ENCODE measurements around the gene TIMP4.

The TIMP4 gene

DNA sequence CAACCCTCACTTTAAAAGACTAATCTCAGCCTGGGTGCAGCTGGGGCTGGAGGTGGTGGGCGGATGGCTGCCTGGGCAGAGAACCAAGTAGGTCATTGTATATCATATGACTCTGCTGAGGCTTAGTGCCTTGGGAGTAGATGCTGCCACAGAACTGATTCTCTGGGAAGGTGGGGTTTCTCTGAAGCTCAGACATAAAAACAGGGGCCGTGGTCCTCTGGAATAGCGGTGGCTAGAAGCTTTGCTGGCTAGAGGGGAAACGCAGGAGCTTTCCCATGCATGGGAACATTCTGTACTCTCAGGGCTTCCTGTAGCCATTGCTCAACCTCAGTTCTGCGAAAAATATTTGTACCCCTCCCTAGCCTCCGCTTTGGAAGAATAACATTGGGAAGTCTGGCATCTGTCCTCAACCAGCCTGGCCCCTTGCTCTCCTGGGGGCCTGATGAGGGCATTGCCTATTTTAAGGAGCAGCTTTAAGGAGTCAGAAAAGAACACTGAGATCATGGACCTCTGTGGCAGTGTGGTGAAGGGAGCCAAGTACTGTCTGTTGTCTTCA is 14.7 kb downstream of the TIMP4 start:
- H3K4me3 ChIP-seq (replicated peaks; ENCODE audit: low read depth, low read length), result no peak overlapping the region
- TF ChIP-seq, protein P1, sequence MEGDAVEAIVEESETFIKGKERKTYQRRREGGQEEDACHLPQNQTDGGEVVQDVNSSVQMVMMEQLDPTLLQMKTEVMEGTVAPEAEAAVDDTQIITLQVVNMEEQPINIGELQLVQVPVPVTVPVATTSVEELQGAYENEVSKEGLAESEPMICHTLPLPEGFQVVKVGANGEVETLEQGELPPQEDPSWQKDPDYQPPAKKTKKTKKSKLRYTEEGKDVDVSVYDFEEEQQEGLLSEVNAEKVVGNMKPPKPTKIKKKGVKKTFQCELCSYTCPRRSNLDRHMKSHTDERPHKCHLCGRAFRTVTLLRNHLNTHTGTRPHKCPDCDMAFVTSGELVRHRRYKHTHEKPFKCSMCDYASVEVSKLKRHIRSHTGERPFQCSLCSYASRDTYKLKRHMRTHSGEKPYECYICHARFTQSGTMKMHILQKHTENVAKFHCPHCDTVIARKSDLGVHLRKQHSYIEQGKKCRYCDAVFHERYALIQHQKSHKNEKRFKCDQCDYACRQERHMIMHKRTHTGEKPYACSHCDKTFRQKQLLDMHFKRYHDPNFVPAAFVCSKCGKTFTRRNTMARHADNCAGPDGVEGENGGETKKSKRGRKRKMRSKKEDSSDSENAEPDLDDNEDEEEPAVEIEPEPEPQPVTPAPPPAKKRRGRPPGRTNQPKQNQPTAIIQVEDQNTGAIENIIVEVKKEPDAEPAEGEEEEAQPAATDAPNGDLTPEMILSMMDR (IDR thresholded peaks at IDR 0.05; ENCODE audit: low read depth, low read length, missing control alignments), result no peak
- DNase-seq (ENCODE audit: extremely low read depth, low read depth), result no peak

DNA sequence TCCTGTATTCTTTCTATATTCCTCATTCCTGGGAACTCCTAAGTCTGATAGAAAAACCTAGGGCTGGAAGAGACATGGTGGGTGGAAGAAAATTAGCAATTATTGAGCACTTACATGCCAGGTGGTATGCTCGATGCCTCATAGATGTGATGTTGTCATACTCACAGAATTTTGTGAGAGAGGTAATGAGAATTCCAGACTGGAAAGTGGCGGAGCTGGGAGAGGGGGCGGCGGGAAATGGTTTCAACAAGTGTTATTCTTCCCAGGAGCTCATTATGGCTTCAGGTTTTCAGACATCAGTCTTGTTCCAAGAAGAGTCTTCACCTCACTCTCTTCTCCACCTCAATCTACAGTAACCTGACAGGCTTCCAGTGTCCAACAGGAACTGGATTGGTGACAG is 16.2 kb downstream of the TIMP4 start:
- TF ChIP-seq, protein P1 (IDR thresholded peaks at IDR 0.05; ENCODE audit: low read depth, low read length, missing control alignments), result no peak
- no peak overlapping the region for H3K4me3 ChIP-seq (replicated peaks; ENCODE audit: low read depth, low read length)
- DNase-seq (ENCODE audit: extremely low read depth, low read depth), result no peak

DNA sequence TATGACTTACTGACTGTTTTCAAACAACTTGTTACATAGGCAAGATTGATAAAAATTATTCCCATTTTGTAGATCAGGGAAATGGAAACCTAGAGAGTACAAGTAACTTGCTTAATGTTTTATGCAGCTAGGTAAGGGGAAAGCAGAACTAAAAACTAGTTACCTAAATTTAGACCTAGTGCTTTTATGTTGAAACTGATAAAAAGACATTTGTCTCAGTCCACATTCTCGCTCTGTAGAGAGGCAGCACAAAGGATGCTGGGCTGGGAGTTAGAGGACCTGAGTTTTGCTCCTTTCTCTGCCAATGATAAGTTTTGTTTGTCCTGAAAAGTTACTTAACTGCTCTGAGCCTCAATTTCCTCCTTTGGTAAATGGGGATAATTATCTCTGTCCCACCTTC is 17.4 kb downstream of the TIMP4 start:
- no peak for DNase-seq (ENCODE audit: extremely low read depth, low read depth)
- TF ChIP-seq, protein P1 (IDR thresholded peaks at IDR 0.05; ENCODE audit: low read depth, low read length, missing control alignments), result no peak
- H3K4me3 ChIP-seq (replicated peaks; ENCODE audit: low read depth, low read length), result no peak overlapping the region

DNA sequence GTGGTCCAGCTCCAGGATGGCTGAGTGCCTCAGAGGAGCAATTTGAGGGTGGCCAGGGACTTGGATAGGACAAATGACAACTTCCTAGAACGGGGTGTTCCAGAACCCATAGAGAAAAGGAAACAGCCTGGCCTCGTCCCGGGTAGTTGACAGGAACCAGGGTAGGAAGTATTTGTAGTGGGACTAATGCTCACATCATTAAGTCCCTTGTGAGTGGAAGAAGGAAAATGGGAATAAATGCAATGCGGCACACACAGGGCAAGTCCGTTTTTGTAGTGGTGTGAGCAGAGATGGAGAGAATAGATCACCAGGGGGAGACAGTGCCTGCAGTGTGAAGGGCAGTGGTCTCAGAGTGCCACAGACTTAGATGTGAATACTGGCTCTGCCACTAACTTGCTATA is 19.6 kb downstream of the TIMP4 start:
- DNase-seq (ENCODE audit: extremely low read depth, low read depth), result no peak
- TF ChIP-seq, protein P1 (IDR thresholded peaks at IDR 0.05; ENCODE audit: low read depth, low read length, missing control alignments), result peak; percentile 74
- H3K4me3 ChIP-seq (replicated peaks; ENCODE audit: low read depth, low read length), result no peak overlapping the region

- no peak overlapping the region for H3K4me3 ChIP-seq (replicated peaks; ENCODE audit: low read depth, low read length)
- no peak for DNase-seq (ENCODE audit: extremely low read depth, low read depth)
- TF ChIP-seq, protein P1 (IDR thresholded peaks at IDR 0.05; ENCODE audit: low read depth, low read length, missing control alignments), result peak; percentile 44
Measured at GRCh38 chr3:12138044-12138443, 20.7 kb downstream of the TIMP4 start.

DNA sequence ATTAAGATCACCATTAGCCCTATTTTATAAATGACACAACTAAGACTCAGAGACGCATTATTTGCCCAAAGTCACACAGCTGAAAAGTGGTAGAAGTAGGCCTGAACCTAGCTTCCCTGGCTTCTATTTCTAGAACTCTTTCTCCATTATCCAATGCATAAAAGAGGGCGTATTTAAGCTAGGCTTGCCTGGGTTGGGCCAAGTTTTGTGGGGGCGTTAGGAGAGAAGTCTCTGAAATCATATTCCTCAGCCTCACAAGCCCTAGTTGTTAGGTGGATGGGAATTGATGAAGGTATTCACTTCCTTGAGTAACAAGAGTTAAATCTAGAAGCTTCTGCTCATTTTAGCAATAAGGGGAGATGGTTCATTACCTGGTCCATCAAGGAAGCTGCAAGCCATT is 22.3 kb downstream of the TIMP4 start:
- no peak for DNase-seq (ENCODE audit: extremely low read depth, low read depth)
- H3K4me3 ChIP-seq (replicated peaks; ENCODE audit: low read depth, low read length), result no peak overlapping the region
- TF ChIP-seq, protein P1 (IDR thresholded peaks at IDR 0.05; ENCODE audit: low read depth, low read length, missing control alignments), result no peak

GRCh38 chr3:12135029-12135657 is 23.6 kb downstream of the TIMP4 start:
- TF ChIP-seq, protein P1 (IDR thresholded peaks at IDR 0.05; ENCODE audit: low read depth, low read length, missing control alignments), result peak; percentile 95
- DNase-seq (ENCODE audit: extremely low read depth, low read depth), result no peak
- H3K4me3 ChIP-seq (replicated peaks; ENCODE audit: low read depth, low read length), result no peak overlapping the region
